GM19025 (cell line): ENCODE data around the gene EXOC2.

Source experiments
- ATAC-seq: cut with Tn5 transposase; IDR thresholded peaks from one replicate; pipeline ENCODE4 v1.9.1; 2021; ENCODE audit warnings: mild to moderate bottlenecking, low read depth, moderate library complexity; ENCODE audit not compliant: unreplicated experiment

Gene EXOC2

DNA sequence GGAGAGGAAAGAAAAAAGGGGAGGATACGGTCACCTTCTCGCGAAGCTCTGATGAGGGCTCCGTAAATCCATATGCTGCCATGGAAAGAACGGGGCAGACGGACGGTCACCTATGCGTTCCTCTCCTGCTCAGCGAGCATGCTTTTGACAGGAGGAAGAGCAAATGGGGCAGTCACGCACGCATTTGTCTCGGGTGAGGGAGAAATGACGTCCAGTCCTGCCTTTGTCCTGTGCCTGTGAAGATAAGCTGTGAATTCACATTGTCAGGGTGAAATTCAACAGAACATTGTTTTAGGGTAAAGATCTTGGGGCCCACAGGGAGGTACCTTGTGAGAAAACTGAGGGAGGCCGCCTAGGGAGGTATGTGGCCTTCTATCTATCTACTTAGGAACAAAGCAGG is 217.6 kb downstream of the EXOC2 start:
- ATAC-seq: no peak

- ATAC-seq: peak; percentile 67
Measured at GRCh38 chr6:474453-475185, 218.3 kb downstream of the EXOC2 start.

DNA sequence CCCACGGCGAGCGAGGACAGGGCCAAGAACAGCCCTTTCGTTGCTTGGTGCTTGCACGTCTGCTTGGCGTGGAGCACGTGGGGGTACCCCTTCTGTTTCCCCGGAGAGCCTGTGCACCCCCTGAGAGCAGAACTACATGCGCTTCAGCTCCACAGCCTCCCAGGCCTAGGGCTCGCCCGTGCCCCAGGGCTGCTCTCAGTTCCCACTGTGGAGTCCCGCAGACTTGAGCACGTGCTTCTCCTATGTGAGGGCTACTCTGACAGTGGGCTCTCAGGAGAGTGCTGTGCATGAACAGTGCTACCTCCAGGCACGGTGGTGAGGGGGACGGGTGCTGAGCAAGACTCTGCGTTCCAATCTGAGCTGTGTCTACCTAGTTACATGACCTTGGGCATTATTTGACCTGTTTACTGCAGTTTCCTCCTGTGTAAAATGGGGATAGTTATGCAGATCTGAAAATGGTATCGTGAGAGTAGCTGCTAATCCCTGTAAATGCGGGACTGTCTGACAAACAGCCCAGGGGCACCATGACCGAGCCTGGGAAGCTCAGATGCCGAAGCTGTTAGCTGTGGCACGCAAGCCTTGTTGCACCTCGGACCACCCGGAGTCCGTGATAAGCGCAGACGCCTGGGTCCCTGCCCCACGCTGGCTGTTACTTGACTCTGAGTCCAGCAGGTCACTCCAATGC is 219.0 kb downstream of the EXOC2 start:
- no peak for ATAC-seq

- no peak for ATAC-seq
Measured at GRCh38 chr6:473356-473755, 219.6 kb downstream of the EXOC2 start.

GRCh38 chr6:470901-471448 is 222.0 kb downstream of the EXOC2 start:
- peak; percentile 50 for ATAC-seq

DNA sequence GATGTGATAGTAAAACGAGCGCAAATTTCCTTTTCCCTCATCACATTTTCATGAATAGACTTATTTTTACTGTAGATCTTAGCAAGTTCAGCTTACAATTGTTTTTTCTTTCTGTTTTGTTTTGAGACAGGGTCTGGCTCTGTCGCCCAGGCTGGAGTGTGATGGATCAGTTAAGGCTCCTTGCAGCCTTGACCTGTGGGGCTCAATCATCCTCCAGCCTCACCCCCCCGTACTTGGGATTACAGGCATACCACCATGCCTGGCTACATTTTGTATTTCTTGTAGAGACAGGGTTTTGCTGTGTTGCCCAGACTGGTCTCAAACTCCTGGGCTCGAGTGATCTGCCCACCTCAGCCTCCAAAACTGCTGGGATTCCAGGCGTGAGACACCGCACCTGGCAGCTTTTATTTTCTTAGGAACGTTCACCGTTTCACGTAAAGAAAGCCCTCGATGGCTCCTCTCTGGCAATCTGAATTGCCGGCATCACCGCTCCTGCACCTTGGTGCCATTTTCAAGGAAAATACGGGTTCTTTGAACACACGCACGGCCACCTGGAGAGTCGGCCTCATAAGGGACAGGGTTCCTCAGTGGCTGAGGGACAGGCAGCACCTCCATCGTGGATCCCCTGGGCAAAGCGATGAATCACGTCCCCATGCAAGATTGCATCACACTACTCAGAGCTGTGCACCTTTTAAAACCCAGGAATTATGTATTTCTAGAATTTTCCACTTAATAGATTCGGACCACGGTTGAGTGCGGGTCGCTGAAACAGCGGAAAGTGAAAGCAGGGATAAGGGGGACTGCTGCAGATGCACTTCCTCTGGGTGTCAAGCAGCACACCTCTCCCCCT is 222.7 kb downstream of the EXOC2 start:
- ATAC-seq: peak; percentile 10

DNA sequence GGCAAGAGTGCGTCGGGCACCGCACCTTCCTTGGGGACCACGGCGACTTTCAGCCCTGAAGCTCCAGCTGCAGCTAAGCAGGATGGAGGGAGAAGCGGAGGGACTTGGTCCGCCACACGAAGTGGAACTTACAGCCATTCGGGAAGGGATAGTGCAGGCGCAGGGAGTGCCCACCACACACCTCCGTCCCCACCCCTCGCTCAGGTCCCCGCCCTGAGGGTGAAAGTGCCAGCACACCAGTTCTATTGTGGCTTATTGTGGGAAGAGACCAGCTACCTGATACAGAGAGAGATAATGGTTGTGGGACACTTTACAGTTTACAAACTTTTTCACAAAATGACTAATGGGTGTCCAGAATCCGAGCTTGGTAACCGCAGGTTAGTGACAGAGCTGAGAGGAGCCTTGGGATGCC is 225.3 kb downstream of the EXOC2 start:
- ATAC-seq: no peak

- ATAC-seq: no peak
Measured at GRCh38 chr6:467111-467510, 225.8 kb downstream of the EXOC2 start.

- no peak for ATAC-seq
Measured at GRCh38 chr6:466564-466963, 226.4 kb downstream of the EXOC2 start.

DNA sequence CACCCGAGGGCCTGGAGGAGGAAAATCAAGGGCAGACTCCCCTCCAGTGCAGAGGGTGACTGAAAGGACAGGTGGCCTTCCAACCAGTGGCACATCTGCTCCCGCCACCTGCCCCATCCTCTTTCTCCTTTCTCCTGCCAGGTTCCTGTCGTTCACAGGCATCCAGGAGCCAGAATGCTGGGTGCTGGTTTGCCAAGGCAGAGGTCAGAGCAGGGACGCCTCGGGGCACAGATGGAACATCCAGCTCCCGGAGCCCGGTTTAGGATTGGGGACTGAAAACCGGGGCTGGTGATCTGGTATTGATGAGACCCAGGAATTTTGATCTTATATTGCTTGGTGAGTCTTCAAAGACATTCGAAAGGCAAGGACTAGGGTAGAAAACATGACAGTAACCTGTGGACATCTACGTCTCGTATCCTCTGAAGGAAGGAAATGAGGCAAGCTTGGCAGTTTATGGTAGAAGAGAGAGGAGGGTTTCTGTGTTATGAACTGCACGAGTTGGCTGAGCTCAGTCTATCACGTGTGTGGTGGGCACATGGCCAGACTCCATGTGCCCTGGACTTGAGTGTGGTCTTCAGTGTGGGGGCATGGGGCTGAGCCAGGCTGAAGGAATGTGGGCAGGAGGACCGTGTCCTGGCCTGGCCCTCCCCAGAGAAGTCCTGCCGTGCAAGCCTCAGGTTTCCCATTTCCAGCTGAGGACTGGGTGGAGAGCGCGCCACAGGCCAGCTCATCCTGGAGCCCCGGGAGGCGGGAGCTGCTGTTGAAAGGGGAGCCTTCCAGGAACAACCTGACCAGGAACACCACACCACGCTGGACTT is 227.2 kb downstream of the EXOC2 start:
- no peak for ATAC-seq

DNA sequence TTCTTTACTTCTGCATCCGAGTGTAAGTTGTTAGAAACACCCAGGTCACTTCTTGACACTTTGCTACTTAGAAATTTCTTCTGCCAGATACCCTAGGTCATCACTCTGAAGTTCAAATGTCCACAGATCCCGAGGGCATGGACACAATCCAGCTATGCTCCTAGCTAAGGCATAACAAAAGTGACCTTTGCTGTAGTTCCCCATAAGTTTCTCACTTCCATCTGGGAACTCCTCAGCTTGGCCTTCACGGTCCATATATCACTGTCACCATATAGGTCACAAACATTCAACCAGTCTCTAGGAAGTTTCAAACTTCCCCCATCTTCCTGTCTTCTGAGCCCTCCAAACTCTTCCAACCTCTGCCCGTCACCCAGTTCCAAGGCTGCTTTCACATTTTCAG is 236.1 kb downstream of the EXOC2 start:
- no peak for ATAC-seq

DNA sequence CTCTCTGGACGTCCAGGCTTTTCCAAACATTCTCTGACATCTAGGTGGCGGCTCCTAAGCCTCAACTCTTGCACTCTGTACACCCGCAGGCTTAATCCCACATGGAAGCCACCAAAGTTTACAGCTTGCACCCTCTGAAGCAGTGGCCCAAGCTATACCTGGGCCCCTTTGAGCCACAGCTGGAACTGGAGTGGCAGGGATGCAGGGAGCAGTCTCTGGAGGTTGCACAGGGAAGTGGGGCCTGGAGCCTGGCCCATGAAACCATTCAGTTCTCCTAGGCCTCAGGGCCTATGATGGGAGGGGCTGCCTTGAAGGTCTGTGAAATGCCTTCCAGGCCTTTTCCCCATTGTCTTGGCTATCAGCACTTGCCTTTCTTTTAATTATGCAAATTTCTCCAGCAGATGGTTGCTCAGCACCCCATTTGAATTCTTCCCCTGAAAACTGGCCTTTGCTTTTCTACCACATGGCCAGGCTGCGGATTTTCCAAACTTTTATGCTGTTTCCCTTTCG is 236.5 kb downstream of the EXOC2 start:
- ATAC-seq: no peak

GRCh38 chr6:455835-456234 is 237.1 kb downstream of the EXOC2 start:
- ATAC-seq: no peak

DNA sequence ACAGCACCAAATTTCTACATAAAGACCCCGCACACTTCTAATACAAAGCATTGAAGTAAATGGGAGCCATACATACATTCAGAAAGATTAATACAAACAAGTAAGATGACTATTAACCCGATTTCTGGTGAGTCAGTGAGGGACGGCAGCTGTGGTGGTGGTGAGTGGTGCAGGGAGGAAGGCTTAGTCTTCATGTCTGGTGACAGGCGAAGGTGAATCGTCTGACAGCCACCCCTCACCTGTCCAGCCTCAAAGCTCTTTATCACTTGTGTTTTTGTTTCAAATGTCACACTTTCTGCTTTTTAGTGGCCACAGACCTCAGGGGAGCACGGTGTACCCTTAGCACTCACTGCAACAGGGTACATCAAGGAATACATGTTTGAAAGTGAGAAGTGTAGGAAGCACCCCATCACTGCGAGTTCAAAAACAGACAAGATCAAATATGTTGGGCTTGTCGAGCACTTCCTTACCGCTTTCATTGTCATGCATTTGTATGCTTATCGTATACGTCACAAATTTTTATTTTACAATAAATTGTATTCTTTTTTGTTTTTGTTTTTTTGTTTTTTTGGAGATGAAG is 237.8 kb downstream of the EXOC2 start:
- no peak for ATAC-seq

- ATAC-seq: no peak
Measured at GRCh38 chr6:454148-454991, 238.6 kb downstream of the EXOC2 start.

DNA sequence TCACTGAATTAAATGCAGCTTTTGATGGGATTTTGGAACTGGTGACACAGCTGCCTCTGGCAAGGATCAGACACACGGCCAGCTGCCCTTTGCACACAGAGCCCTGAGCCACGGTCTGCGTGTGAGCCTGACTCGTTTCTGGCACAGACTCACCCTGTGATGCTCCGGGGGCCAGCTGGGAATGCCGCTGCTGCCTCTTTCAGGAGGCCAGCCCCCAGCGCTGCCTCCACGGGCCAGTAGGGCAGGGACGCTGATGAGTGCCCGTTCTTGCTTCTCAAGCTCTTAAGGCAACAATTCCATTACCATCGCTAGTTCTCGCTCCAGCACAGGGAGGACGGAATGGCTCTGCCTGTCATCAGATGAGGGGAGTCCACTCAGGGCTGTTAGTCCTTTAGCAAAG is 239.8 kb downstream of the EXOC2 start:
- no peak for ATAC-seq

DNA sequence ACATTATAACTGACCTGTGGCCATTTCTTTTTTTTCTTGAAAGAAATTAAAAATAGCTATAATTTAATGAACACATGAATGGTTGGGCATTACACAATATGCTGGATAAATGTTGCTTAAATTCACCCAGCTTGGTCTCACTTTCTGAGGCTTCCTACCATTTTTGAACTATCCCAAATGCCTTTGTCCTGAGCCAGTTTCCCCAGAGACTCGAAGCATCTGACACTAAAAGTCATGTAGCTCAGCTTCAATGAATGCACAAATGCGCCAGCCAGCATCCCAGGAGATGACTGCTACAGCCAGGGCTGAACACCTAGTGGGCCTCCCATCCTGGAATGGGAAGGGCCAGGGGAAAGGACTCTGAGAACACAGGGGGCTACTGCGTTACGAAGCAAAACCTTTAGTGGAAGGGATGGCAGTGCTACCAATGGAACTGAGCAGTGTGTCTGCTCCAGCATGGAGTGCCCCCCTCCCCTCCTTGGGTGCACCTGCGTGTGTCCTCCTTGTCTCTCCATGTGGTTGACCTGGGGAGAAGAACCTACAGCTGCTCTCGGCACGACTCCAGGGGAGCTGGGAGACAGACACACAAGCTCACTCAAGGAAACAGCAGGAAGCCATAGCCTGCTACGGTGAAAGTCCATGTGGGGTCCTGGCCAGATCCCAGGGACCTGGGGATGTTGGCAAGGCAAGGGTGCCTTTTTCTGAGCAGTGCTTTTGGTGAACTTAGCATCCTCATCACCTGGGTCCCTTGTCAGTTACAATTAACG is 240.5 kb downstream of the EXOC2 start:
- ATAC-seq: no peak

- no peak for ATAC-seq
Measured at GRCh38 chr6:451847-452246, 241.1 kb downstream of the EXOC2 start.
